ENCODE measurements around the gene ZNF79. TPM values are rescaled to one million over a fixed set of nuclear protein-coding genes. Genes with fewer than 3 reads are reported as not detected.

The ZNF79 gene
- total and polyA plus RNA-seq, 2 donors from 2014 or later = 2.1 to 9.1 TPM

GRCh38 chr9:127451608-127451857, 27.4 kb downstream of the ZNF79 start:
- TF ChIP-seq CTCF (IDR thresholded peaks at IDR 0.05; ENCODE audit: borderline replicate concordance, extremely low read depth, insufficient read depth) = no peak
- peak overlapping the region; percentile 70 to 95 (median 82) for H3K9ac ChIP-seq (ENCODE audit: low read length in 3 of 3)
- FAIRE-seq (no peak), DNase-seq (no peak)
- no peaks in the 10 kb centered on the region for H3K9me3 ChIP-seq (ENCODE audit: control insufficient read depth in 2 of 3, insufficient read depth in 1 of 3, low read length in 3 of 3)
- peak overlapping the region; percentile 75 to 97 for H3K27ac ChIP-seq (ENCODE audit: low read depth in 2 of 2, low read length in 2 of 2)
- H3K27me3 ChIP-seq (ENCODE audit: control insufficient read depth, insufficient read depth, low read length) = no peaks in the 10 kb centered on the region
- peaks cover 0 to 25% (median 3%) of the 10 kb centered on the region in 3 donors for H3K4me1 ChIP-seq (ENCODE audit: control insufficient read depth in 2 of 3, insufficient read depth in 2 of 3, low read depth in 1 of 3, low read length in 3 of 3)
- peak overlapping the region; percentile 86 to 94 (median 91) for H3K4me3 ChIP-seq (ENCODE audit: low read length in 3 of 3)
- intact Hi-C loops (cut with DNase I) = no loop called here
- peaks cover 5 to 20% (median 19%) of the 10 kb centered on the region in 3 donors for H3K36me3 ChIP-seq (ENCODE audit: control insufficient read depth in 2 of 3, insufficient read depth in 3 of 3, low read length in 3 of 3)

GRCh38 chr9:127451858-127452656, 27.9 kb downstream of the ZNF79 start:
- peak overlapping the region; percentile 75 to 97 for H3K27ac ChIP-seq (ENCODE audit: low read depth in 2 of 2, low read length in 2 of 2)
- intact Hi-C loops (cut with DNase I) = no loop called here
- no peaks in the 10 kb centered on the region for H3K9me3 ChIP-seq (ENCODE audit: control insufficient read depth in 2 of 3, insufficient read depth in 1 of 3, low read length in 3 of 3)
- H3K36me3 ChIP-seq (ENCODE audit: control insufficient read depth in 2 of 3, insufficient read depth in 3 of 3, low read length in 3 of 3) = peaks cover 3 to 16% (median 15%) of the 10 kb centered on the region in 3 donors
- H3K27me3 ChIP-seq (ENCODE audit: control insufficient read depth, insufficient read depth, low read length) = no peaks in the 10 kb centered on the region
- DNase-seq (peak in 3 of 5 donors; percentile 72 to 86 (median 77)), FAIRE-seq (no peak)
- peak overlapping the region; percentile 70 to 95 (median 82) for H3K9ac ChIP-seq (ENCODE audit: low read length in 3 of 3)
- H3K4me3 ChIP-seq (ENCODE audit: low read length in 3 of 3) = peak overlapping the region; percentile 86 to 94 (median 91)
- TF ChIP-seq CTCF (IDR thresholded peaks at IDR 0.05; ENCODE audit: borderline replicate concordance, extremely low read depth, insufficient read depth) = no peak
- peaks cover 0 to 25% (median 3%) of the 10 kb centered on the region in 3 donors for H3K4me1 ChIP-seq (ENCODE audit: control insufficient read depth in 2 of 3, insufficient read depth in 2 of 3, low read depth in 1 of 3, low read length in 3 of 3)

- FAIRE-seq = no peak
- H3K27ac ChIP-seq (ENCODE audit: low read depth in 2 of 2, low read length in 2 of 2) = no peak overlapping the region
- H3K4me3 ChIP-seq (ENCODE audit: low read length in 3 of 3) = peak overlapping the region in 1 of 3 donors; percentile 91
- H3K9ac ChIP-seq (ENCODE audit: low read length in 3 of 3) = peak overlapping the region in 1 of 3 donors; percentile 70
- no peaks in the 10 kb centered on the region for H3K9me3 ChIP-seq (ENCODE audit: control insufficient read depth in 2 of 3, insufficient read depth in 1 of 3, low read length in 3 of 3)
- intact Hi-C loops (cut with DNase I) = no loop called here
- no peaks in the 10 kb centered on the region for H3K27me3 ChIP-seq (ENCODE audit: control insufficient read depth, insufficient read depth, low read length)
- no peak for TF ChIP-seq CTCF (IDR thresholded peaks at IDR 0.05; ENCODE audit: borderline replicate concordance, extremely low read depth, insufficient read depth)
- H3K36me3 ChIP-seq (ENCODE audit: control insufficient read depth in 2 of 3, insufficient read depth in 3 of 3, low read length in 3 of 3) = peaks cover 2 to 16% (median 13%) of the 10 kb centered on the region in 3 donors
- DNase-seq = peak in 3 of 5 donors; percentile 13 to 66 (median 58)
- peaks cover 0 to 25% (median 3%) of the 10 kb centered on the region in 3 donors for H3K4me1 ChIP-seq (ENCODE audit: control insufficient read depth in 2 of 3, insufficient read depth in 2 of 3, low read depth in 1 of 3, low read length in 3 of 3)
Observed at GRCh38 chr9:127452691-127453090, 28.5 kb downstream of the ZNF79 start.
